GM19467 (cell line): ENCODE data around the gene SHANK1.

ENCODE experiments used
- ATAC-seq: cut with Tn5 transposase; IDR thresholded peaks from one replicate; pipeline ENCODE4 v1.9.1; 2021; ENCODE audit warnings: mild to moderate bottlenecking, moderate library complexity; ENCODE audit not compliant: unreplicated experiment

Gene SHANK1

DNA sequence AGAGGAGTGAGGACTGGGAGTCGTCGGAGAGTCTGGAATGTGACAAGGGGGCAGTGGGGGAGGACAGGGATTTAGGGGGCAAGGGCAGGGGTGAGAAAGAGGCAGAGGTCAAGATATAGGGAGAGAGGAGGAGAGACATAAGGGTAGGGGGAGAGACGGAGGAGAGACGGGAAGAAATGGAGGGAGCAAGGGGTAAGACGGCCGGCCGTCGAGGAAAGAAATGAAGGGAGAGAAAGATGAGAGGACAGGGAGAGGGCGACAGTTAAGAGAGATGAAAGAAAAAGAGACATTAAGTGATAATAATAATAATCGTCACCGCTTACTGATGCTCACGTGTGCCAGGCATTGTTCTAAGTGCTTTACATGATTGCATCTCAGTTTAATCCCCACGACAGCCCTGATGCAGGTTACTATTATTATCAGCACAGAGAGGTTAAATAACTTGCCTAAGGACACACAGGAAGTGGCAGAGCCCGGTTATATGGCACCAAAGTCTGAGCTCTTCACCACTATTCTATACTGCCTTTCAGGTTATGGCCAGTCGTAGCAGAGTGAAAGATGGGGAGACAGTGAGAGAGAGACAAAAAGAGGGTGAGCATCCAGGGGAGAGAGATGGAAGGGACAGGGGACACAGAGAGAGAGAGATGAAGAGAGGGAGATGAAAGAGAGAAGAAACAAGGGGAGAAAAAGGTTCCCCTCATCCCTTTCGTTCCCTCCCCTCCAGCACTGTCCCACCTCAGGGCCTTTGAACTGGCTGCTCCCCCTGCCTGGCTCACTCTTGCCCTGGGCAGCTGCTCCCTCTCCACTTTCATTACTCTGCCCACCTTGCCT is 56.7 kb downstream of the SHANK1 start:
- no peak for ATAC-seq

DNA sequence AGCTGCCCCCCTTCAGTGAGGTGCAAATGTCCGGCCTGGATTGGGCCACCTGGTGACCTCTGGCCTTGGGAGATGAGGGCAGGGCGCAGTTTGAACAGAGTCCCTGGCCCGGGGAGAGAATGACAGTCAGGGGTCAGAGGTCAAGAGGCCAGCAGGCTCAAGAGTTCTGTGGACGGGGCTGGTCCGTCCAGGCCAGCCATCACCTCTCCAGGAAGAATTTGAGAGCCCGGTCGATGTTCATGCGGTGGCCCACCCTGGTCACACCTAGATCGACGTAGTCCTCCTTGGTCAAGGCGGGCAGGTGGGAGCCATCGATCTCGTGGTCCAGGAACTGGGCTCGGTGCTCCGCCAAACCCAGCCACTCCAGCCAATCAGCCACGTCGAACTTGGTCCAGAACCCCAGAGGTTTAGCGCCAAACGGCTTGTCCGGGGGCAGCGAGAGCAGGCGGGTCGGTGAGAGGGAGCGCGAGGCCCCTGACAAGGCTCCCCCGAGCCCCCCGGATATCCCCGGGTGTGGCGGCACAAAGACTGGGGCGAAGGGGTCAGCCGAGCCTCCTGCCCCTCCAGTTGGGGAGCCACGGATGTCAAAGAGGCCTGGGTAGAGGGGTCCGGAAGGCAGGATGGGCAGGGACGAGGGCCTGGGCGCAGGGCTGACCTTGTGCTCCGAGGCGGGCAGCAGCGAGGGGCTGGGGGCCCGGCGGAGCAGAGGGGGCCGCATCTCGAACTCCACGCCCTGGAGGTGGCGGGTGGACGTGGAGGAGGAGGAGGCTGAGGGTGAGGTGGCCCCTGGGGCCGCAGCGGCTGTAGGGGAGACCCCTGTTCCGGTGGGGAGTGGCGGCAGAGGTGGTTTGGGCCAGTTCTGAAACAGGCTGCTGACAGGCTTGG is 57.6 kb downstream of the SHANK1 start:
- ATAC-seq, result no peak

DNA sequence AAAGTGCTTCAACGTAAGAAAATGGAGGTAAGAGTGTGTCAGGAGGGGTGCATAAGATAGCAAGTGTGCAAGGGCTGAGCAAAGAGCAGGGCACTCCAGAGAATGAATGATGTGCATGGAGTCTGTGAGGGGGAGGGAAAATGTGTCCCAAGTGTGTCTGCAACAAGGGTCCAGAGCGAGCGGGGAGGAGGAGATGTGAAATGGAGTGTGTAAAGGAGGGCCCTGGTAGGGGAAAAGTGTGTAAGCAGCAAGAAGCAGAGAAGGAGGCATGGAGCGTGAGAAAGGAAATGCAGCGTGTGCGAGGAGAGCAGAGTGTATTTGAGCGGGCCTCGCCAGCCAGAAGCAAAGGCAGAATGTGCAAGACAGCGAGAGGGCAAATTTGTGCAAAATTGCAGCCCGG is 58.6 kb downstream of the SHANK1 start:
- ATAC-seq, result no peak

DNA sequence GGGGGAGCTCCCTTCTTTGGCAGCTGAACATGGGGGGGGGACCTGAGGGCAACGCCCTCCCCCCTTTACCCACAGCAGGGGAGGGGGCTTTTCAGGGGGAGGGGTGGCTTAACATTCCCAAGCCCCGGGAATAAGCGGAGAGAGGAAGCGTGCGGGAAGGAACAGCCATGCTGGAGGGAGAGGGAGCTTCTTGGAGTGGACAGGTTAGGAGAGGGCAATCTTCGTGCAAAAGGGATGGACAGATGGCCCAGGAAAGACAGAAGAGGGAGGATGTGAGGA is 59.6 kb downstream of the SHANK1 start:
- ATAC-seq, result no peak

DNA sequence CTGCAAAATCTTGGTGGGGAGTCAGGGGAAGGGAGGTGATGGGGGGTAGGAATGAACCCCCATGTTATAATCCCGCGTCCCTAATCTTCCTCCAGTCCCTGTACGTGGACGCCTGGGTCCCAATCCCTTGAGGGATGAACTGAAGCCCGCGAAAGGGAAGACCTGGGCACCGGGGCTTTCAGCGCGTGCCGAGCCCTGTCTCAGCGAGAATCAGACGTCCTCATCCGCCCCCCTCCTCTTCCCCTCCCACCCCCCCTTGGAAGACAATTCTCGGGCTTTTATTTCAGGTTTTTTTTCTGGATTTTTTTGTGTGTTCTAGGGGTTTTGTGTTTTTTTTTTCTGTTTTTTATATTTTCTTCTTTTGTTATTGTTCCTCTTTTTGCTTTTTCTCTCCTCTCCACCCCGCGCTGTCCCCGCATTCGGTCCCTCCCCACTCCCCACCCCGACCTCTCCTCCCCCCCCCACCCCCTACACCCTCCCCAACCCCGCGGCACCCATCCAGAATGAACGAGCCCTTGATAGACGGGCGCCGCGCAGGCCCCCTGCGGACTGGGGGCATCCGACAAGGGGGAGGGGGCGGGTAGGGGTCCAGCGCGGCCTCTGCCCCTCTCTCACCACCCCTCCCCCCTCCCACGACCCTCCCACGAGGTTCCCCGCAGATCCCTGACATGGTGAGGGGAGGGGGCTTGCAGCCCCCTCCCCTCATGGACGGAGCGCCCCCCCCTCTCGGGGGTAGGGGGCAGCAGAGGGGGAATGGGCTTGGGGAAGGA is 60.1 kb downstream of the SHANK1 start:
- ATAC-seq, result no peak

DNA sequence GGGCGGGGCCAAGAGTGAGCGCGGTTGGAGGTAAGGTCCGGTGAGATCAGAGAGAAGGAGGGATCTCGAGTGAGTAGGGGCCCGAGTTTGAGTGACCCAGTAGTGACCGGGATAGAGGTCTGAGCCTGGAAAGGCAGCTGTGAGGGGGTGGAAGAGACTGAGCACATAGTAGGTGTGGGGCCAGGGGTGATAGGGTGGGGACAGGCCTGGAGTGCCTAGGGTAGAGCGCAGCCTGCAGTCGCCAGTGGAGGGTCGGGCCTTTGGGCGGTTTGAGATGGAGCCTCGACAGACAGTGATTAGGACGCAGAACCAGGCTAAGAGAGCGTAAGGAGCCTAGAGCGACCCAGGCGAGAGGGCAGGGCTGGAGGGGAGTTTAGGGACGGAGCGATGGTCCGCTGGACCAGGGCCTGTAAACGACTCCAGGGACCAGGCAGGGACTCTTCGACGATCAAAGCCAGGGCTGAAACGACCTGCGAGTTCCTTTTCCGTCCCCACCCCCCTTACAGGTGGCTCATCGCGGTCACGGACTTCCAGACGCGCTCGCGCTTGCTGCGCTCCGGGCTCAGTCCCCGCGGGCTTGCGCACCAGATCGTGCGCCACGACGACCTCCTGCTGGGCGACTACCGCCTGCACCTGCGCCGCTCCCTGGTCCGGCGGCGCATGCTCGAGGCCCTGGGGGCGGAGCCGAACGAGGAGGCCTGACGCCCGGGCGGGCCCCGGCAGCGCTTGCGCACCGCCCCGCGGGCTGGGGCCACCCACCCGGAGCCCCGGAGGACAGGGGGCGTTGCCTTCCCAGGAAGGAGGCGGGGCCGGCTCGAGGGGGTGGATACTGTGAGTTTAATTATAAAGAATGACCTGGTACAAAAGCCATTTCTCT is 60.9 kb downstream of the SHANK1 start:
- no peak for ATAC-seq

DNA sequence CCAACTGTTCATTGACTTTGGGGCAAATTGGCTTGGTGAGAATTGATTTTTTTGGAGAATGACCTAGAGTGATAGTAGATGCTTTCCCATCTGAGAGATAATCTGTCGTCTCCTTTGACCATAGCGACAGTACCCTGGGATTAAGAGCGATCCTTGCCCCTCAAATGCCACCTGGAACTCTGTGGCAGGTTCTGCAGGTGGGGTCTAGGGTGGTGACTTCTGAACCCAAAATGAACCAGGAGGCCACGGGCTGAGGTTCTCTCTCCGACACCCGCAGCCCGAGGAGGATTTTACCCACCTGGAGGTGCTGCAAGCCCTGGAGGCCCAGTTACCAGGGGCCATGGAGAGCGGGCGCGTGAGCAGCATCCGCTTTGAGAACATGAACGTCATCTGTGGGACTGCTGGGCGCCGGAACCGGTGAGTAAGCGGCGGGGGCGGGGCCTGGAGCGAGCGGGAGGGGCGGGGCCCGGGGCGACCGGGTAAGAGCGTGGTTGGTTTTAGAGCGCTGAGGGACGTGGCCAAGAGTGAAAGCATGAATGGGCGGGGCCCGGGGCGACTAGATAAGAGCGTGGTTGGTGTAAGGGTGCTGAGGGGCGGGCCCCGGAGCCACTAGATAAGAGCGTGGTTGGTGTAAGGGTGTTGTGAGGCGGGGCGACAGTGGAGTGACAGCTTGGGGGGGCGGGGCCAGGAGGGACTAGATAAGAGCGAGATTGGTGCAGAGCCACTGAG is 61.7 kb downstream of the SHANK1 start:
- no peak for ATAC-seq

DNA sequence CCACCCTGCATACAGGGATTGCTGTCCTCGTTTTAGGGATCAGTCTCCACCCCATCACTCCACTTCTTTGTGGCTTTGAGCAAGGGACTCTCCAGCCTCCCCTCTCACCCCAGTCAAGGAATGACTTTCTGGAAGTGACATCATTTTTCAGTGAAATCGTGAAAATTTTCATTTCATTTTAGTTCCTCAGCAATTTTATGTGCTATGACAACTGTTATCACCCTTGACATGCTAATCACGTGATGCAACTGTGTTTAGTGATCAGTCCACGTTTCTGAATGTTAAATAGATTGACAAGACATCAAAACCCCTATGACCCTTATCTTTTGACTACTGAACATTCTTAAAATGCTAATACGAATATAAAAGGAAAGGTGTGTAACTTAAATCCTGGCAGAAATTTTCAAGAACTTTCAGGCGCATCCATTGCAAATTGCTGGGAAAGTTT is 62.4 kb downstream of the SHANK1 start:
- no peak for ATAC-seq

DNA sequence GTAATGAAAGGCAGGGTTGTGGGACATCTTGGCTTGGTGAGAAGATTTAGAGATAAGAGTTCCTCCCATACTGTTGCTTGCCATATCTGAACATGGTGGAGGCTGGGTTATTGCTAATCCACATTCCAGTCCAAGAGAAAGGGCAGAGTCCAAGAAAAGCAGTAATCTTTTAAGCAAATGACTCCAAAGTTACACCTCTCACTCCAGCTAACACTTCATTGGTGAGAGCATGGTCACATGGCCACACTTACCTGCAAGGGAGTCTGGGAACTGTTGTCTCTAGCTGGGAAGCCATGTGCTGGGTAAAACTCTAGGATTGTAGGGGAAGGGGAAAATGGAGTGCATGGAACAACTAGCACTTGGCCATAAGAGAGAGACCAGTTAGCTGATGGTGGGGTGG is 64.7 kb downstream of the SHANK1 start:
- ATAC-seq, result no peak

DNA sequence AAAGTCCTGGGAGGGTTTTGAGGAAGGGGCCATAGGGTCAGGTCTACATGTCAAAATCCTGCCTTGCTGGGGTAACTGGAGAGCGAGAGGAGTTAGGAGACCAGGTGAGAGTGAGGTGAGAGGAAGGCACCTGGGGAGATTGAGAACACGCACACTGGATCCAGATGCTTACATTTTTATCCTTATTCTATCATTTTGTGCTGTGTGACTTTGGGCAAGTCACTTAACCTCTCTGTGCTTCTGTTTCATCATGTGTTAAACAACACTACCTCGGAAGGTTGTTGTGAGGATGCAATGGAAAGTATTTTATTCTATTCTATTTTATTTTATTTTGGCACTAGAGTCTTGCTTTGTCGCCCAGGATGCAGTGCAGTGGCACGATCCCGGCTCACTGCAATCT is 66.9 kb downstream of the SHANK1 start:
- ATAC-seq, result no peak

DNA sequence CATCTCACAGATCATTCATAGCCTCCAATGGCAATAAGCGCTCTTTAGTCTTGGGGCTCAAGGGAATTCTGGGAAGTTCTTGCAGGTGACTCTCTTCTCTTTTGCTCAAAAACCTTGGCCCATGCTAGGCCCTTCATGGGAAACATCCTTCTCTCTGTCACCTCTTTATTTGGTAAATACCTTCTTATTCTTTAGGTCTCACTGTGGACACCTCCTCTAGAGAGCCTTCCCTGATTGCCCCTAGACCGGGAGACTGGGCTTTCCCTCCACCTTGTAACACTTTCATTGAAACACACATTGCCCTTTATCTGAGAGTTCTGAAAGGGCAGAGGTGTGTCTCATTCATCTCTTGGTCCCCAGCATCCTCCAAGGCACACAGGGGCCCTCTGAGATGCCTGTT is 68.4 kb downstream of the SHANK1 start:
- no peak for ATAC-seq

DNA sequence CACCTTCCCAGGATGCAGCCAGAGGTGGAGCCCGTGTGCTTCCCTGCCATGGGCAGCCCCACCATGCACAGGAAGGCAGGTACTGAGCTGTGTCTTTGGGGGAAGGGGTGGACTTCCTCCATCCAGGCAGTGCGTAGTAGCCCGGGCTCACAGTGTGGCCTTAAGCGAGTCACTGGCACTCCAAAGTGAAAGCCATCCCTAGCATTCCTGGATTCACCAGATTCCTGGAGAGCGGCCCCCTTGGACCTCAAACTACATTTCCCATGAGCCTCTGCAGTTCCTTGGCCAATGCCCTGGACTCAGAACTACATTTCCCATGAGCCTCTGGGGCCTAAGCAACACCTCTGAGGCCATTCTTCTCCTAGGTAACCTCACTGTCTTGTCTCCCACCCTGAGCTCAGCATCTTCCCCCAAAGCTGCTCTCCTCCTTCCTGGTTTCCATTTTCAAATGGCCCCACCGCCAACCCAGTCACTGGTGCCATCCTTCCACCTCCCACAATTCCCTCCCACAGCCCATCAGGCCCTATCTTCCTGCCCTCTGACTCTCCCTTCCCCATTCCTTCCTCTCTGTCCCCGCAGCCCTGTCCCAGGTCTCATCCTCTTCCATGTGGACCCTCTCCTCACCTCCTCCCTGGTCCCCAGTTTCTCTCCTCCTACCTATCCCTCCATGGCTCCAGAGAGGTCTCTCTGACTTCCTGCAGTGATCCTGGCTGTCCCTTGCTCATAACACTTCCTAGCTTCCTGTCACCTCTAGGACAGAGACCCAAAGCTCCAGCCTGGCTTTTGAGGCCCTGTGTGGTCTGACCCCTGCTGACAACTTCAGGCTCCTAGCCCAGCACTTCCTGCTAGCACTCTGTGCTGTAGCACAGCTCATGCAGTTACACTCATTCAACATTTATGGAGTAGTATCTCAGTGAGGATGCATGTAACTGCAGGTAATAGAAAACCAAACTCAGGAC is 69.9 kb downstream of the SHANK1 start, which contains the start of gene C19orf81:
Gene C19orf81, plus strand, starts transcription at position 13 of the 959 bp plus-strand sequence. Its CDS starts 0 bp downstream, at position 13.
- ATAC-seq, result no peak

DNA sequence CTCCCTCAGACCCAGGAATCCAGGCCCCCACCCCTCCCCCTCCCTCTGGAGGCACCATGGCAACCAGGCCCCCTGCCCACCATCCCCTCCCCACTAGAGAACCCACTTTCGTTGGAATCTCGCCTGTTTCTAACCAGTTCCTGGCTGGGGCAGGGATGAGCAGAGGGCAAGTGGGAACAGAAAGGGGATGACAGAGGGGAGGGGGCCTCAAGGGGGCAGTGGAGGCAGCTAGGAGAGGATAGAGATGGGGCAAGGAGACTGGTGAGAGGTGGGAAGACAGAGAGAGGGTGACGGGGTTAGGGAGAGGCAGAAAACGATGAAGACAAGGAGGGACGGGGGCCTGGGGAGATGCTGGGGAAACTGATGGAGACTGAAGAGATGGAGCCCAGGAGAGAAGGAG is 70.9 kb downstream of the SHANK1 start:
- ATAC-seq, result no peak

DNA sequence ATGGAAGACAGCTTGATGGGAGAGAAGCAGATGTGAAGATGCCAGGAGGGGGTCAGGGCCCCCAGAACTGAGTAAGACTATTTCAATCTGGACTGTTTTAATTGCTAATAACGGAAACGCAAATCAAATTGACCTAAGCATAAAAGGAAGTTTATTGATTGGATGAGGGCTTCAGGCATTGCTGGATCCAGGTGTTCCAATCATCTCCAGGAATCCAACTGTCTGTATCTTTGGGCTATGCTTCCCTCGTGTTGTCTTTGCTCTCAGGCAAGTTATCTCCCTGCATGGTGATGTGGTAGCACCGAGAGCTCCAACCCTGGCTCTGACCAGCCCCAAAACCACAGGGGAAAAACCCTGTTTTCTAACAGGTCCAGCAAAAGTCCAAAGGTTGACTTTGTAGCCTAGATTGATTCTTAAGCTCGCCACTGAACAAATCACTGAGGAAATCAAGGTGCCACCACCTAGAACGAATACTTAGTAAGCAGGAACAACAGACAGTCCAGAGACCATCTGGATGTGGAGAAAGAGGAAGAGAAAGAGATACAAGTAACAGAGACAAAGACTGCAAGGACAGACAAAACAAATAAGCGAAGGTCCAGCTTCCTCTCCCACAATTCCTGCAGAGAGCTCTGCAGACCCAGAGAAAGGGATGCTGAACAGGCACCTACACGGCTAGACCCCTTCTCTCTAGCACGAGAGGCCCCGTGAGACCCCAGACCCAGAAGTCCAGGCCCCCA is 71.6 kb downstream of the SHANK1 start:
- no peak for ATAC-seq

DNA sequence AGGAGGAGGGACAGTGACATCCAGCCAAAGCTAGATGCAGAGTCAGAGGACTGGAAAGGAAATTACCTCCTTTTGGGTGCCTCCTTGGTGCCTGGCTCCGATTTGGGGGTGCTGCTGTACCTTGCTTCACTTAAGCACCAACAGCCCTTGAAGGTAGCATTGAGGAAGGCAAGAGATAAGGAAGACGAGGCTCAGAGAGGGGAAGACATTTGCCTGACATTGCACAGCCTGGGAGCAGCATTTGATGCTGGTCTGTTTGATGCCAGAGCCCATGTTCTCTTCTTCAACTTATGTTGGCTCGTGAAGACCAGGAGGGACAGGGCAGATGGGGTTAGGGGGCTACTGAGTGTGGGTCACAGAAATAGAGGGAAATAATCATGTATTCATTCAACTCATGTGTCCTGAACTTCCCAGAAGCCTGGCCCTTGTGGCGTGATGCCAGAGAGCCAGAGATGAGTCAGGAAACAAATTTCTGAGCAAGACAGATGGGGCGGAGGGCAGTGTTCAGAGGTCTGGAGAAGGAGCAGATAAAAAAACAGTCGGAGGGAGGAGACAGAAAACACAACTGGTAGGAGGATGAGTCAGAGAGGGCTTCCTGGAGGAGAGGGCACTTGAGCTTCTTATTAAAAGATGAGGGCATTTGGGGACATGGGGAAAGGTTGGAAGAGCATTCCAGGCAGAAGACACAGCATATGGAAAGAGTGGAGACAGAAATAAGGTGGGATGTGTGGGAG is 73.4 kb downstream of the SHANK1 start:
- no peak for ATAC-seq

DNA sequence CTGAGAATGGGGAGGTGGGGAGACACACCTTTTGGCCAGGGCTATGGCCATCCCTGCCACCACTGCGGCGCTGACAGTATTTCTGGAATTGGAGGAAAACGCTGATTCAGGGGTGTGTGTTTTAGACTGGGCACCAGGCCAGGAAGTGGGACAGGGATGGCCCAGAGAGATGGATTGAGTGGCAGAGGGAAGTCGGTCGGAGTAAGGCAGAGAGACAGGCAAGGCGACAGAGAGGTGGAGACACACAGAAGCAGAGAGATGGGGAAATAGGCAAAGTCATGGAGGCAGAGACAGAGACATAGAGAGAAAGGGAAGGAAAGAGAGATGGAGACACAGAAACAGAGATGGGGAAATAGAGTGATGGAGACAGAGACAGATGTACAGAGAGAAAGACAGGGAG is 74.5 kb downstream of the SHANK1 start:
- no peak for ATAC-seq

DNA sequence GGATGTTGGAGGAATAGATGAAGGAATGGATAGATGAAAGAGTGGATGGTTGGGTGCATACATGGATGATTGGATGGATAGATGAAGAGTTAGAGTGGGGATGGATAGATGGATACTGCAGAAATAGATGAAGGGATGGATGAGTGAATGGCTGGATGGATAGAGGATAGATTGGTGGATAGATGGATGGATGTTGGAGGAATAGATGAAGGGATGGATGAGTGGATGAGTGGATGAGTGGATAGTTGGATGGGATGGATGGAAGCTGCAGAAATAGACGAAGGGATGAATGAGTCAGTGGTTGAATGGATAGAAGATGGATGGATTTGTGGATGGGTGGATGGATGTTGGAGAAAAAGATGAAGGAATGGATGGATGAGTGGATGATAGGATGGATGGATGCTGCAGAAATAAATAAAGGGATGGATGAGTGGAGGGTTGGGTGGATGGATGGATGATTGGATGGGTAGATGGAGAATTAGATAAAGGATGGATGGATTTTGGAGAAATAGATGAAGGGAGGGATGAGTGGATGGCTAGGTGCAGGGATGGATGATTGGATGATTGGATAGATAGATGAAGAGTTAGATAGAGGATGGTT is 75.2 kb downstream of the SHANK1 start:
- ATAC-seq, result no peak
